Endothelial cell of umbilical vein (primary cell): Measurements from ENCODE around the gene CCSER1. TPM values are rescaled to one million over a fixed set of nuclear protein-coding genes. Genes with fewer than 3 reads are reported as not detected.

Source experiments
- BruUV-seq: library from RNA; stranded (reverse); fragments of 400-500 nt; replicated peaks from 2 replicates; lab custom pipeline; 2021; lab: Mats Ljungman, UMichigan
- CTCF ChIA-PET: fragments of 300-600, 350-600 bp; sonication (Branson Sonifier 250); formaldehyde crosslinking; loops from one replicate; lab custom pipeline; 2021; ENCODE audit warnings: antibody characterized with exemption, inconsistent platforms; lab: Charles Lee
- POLR2A ChIA-PET: fragments of 300-600, 350-600 bp; sonication (Branson Sonifier 250); formaldehyde crosslinking; loops from one replicate; lab custom pipeline; 2021; ENCODE audit warnings: antibody characterized with exemption, inconsistent platforms; lab: Charles Lee
- DNase-seq: peaks from one replicate; pipeline ENCODE4 v3.0.0-alpha.2; 2011; ENCODE audit warnings: low read depth, low spot score
- FAIRE-seq: peaks from 2 replicates; lab custom pipeline; 2011; peaks lifted over from hg19 to GRCh38; lab: Jason Lieb, UNC
- H2AFZ ChIP-seq: 2 replicates; pipeline ENCODE4 v1.6.0; 2012; ENCODE audit warnings: low read depth, low read length, control low read depth, inconsistent platforms
- H3K27ac ChIP-seq: 2 replicates; pipeline ENCODE4 v1.5.1; 2011; ENCODE audit warnings: low read depth, mild to moderate bottlenecking, control low read depth, low read length, moderate library complexity; ENCODE audit not compliant: insufficient read depth
- H3K27me3 ChIP-seq, 2 experiments: 2 replicates each; pipeline versions ENCODE4 v1.6.0 to v1.6.1; 2011; ENCODE audit warnings: low read length in 2 of 2, mixed read lengths in 1 of 2; ENCODE audit not compliant: control insufficient read depth in 2 of 2, insufficient read depth in 2 of 2
- H3K36me3 ChIP-seq, 2 experiments: 2 replicates in 1 of 2; 3 replicates in 1 of 2; pipeline ENCODE4 v1.5.1; 2011; ENCODE audit warnings: low read length in 2 of 2, mild to moderate bottlenecking in 1 of 2, moderate library complexity in 1 of 2; ENCODE audit not compliant: control insufficient read depth in 2 of 2, insufficient read depth in 2 of 2; ENCODE audit errors: extremely low read depth in 1 of 2
- H3K4me1 ChIP-seq: 3 replicates; pipeline ENCODE4 v1.5.1; 2011; ENCODE audit warnings: mild to moderate bottlenecking, low read length; ENCODE audit not compliant: control insufficient read depth, insufficient read depth; ENCODE audit errors: extremely low read depth
- H3K4me2 ChIP-seq: 2 replicates; pipeline ENCODE4 v1.6.1; 2011; ENCODE audit warnings: low read length, control low read depth, mixed read lengths; ENCODE audit not compliant: insufficient read depth
- H3K4me3 ChIP-seq, 3 experiments: fragments of 200-600 bp in 1 of 3; sonication (generic), shearing (Covaris generic) in 1 of 3; replicated peaks in 1 of 3; 2 replicates each; pipeline ENCODE4 v1.5.1; 2011 to 2016; ENCODE audit warnings: control low read depth in 3 of 3, low read length in 3 of 3, mild to moderate bottlenecking in 2 of 3, inconsistent platforms in 1 of 3, low read depth in 1 of 3, moderate library complexity in 1 of 3; ENCODE audit not compliant: insufficient read depth in 1 of 3
- H3K79me2 ChIP-seq: 2 replicates; pipeline ENCODE4 v1.6.0; 2012; ENCODE audit warnings: low read length, inconsistent platforms; ENCODE audit not compliant: control insufficient read depth, insufficient read depth
- H3K9ac ChIP-seq: replicated peaks from 2 replicates; pipeline ENCODE3; 2011; ENCODE audit warnings: low read length, control low read depth; ENCODE audit not compliant: insufficient read depth; ENCODE audit errors: extremely low read depth
- H3K9me1 ChIP-seq: replicated peaks from 3 replicates; pipeline ENCODE4 v1.6.0; 2011; ENCODE audit warnings: mild to moderate bottlenecking, low read length; ENCODE audit not compliant: control insufficient read depth, insufficient read depth; ENCODE audit errors: extremely low read depth
- H3K9me3 ChIP-seq: replicated peaks from 2 replicates; pipeline ENCODE4 v1.5.1; 2012; ENCODE audit warnings: low read length, inconsistent platforms; ENCODE audit not compliant: control insufficient read depth, insufficient read depth
- H4K20me1 ChIP-seq: replicated peaks from 2 replicates; pipeline ENCODE3; 2011; ENCODE audit warnings: mild to moderate bottlenecking, low read length; ENCODE audit not compliant: control insufficient read depth, insufficient read depth; ENCODE audit errors: extremely low read depth
- CTCF ChIP-seq, 2 donors: IDR thresholded peaks; 1 replicate in 1 of 2; 2 replicates in 1 of 2; pipeline ENCODE4 v1.5.1; 2011; ENCODE audit warnings: low read length in 2 of 2, mild to moderate bottlenecking in 2 of 2, moderate library complexity in 2 of 2, control low read depth in 1 of 2, inconsistent platforms in 1 of 2, low read depth in 1 of 2; ENCODE audit not compliant: insufficient read depth in 1 of 2; ENCODE audit errors: extremely low read depth in 1 of 2
- EZH2 ChIP-seq: IDR thresholded peaks from 2 replicates; pipeline ENCODE4 v1.6.1; 2012; ENCODE audit warnings: borderline replicate concordance, low read depth, mild to moderate bottlenecking, moderate library complexity, low read length, inconsistent platforms; ENCODE audit not compliant: severe bottlenecking
- GATA2 ChIP-seq: IDR thresholded peaks from 2 replicates; pipeline ENCODE4 v1.7.0; 2011; ENCODE audit warnings: low read depth, mild to moderate bottlenecking, moderate library complexity, mixed read lengths, low read length; ENCODE audit not compliant: insufficient read length, insufficient read depth
- MAX ChIP-seq: IDR thresholded peaks from 2 replicates; pipeline ENCODE4 v1.6.1; 2011; ENCODE audit not compliant: insufficient read depth, insufficient read length
- POLR2A ChIP-seq: IDR thresholded peaks from 2 replicates; pipeline ENCODE4 v1.6.1; 2012; ENCODE audit warnings: low read depth, mild to moderate bottlenecking, control low read depth, low read length
- POLR2AphosphoS5 ChIP-seq: IDR thresholded peaks from 2 replicates; pipeline ENCODE4 v1.6.1; 2012; ENCODE audit warnings: low read depth, mild to moderate bottlenecking, control low read depth, low read length, moderate library complexity; ENCODE audit not compliant: insufficient read depth
- dilution Hi-C: fragments of 300-500 bp; cut with MboI; formaldehyde crosslinking; loops from one replicate; pipeline ENCODE4 v1.15.0; 2019; ENCODE audit warnings: low sequenced_read_pairs; ENCODE audit not compliant: extremely low pct_ligation_motif_present
- intact Hi-C: fragments of 100-400 bp; cut with micrococcal nuclease; formaldehyde crosslinking; loops from one replicate; pipeline ENCODE4 v1.10.0; 2022
- polyA plus RNA-seq, 4 experiments: library from polyadenylated mRNA; depleted of rRNA in 3 of 4; stranded (reverse) in 3 of 4; unstranded in 1 of 4; fragments of >200 nt; gene quantifications; 2 replicates each; pipeline versions ENCODE4 v1.2.1 to v1.2.3, GENCODE V29; 2011 to 2012; ENCODE audit warnings: missing spikeins in 1 of 4
- total RNA-seq: library from RNA; stranded (reverse); gene quantifications from 2 replicates; pipeline ENCODE4 v1.2.3, GENCODE V29; 2021

Gene CCSER1
- total and polyA plus RNA-seq, 2 donors (not counting 3 experiments of a cell fraction or from before 2014, with no cell fraction given): 0.11 to 1.8 TPM

GRCh38 chr4:90105274-90105673, 21.9 kb upstream of the CCSER1 start:
- H3K27ac ChIP-seq: no peak overlapping the region
- no peak for FAIRE-seq
- no peak for TF ChIP-seq GATA2
- no peak for TF ChIP-seq CTCF (IDR thresholded peaks at IDR 0.05; ENCODE audit: extremely low read depth in 1 of 2, insufficient read depth in 1 of 2, low read depth in 1 of 2, low read length in 2 of 2)
- TF ChIP-seq EZH2: no peak
- TF ChIP-seq MAX: no peak
- no peak for TF ChIP-seq POLR2A
- TF ChIP-seq POLR2AphosphoS5: no peak
- no peaks in the 10 kb centered on the region for H3K4me1 ChIP-seq
- BruUV-seq: no TSS peak
- DNase-seq: no peak
- no peaks in the 10 kb centered on the region for H3K27me3 ChIP-seq
- no peaks in the 10 kb centered on the region for H3K9me3 ChIP-seq
- no peak overlapping the region for H3K4me2 ChIP-seq
- H2AFZ ChIP-seq: no peak overlapping the region
- dilution Hi-C loops (no loop called here), intact Hi-C loops (no loop called here)
- H3K9me1 ChIP-seq: no peaks in the 10 kb centered on the region
- H4K20me1 ChIP-seq: no peaks in the 10 kb centered on the region
- no peaks in the 10 kb centered on the region for H3K79me2 ChIP-seq
- no peak overlapping the region for H3K9ac ChIP-seq
- ChIA-PET POLR2A (no interaction called here), CTCF (interaction anchor here (0.6 to 1.5 kb wide), 5 partner anchors 31 to 74 kb away, joined by 3 read pairs; no protein-coding TSS in a partner anchor)
- H3K36me3 ChIP-seq: no peaks in the 10 kb centered on the region
- H3K4me3 ChIP-seq: no peak overlapping the region

DNA sequence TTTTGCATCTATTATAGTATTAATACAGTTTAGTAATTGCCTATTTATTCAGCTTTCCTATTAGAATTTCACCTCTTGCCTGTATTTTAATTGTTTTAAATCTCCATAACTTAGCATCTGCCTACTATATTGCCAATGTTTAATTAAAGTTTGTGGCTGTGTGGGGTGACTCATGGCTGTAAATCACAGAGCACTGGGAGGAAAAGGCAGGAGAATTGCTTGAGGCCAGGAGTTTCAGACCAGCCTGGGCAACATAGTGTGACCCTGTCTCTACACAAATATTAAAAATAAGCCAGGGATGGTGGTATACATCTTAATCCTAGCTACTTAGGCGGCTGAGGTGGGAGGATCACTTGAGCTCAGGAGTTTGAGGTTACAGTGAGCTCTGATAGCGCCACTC, 14.5 kb upstream of the CCSER1 start:
- H3K4me1 ChIP-seq: no peaks in the 10 kb centered on the region
- ChIA-PET POLR2A (no interaction called here), CTCF (no interaction called here)
- no TSS peak for BruUV-seq
- FAIRE-seq: no peak
- no peak for DNase-seq
- no peaks in the 10 kb centered on the region for H3K27me3 ChIP-seq
- H3K36me3 ChIP-seq: no peaks in the 10 kb centered on the region
- H3K4me2 ChIP-seq: no peak overlapping the region
- dilution Hi-C loops (no loop called here), intact Hi-C loops (no loop called here)
- no peaks in the 10 kb centered on the region for H3K9me1 ChIP-seq
- no peaks in the 10 kb centered on the region for H3K9me3 ChIP-seq
- no peaks in the 10 kb centered on the region for H3K79me2 ChIP-seq
- no peak overlapping the region for H3K27ac ChIP-seq
- no peak overlapping the region for H2AFZ ChIP-seq
- TF ChIP-seq CTCF (IDR thresholded peaks at IDR 0.05; ENCODE audit: extremely low read depth in 1 of 2, insufficient read depth in 1 of 2, low read depth in 1 of 2, low read length in 2 of 2) (no peak), EZH2 (no peak), MAX (no peak), POLR2A (no peak)
- no peaks in the 10 kb centered on the region for H4K20me1 ChIP-seq
- H3K9ac ChIP-seq: no peak overlapping the region
- H3K4me3 ChIP-seq: no peak overlapping the region
